K562 (cell line): ENCODE measurements around the gene DNAJB1. TPM values are rescaled to one million over a fixed set of nuclear protein-coding genes. Genes with fewer than 3 reads are reported as not detected.
A peak's percentile ranks its signal among the peaks of the same experiment; 100 is the strongest.

Experiments used
- ATAC-seq: fragments of 200-7000 bp; cut with Tn5 transposase; 3 replicates; pipeline ENCODE4 v1.9.1; 2020; ENCODE audit warnings: moderate library complexity
- BruUV-seq: library from RNA; stranded (reverse); fragments of 400-500 nt; replicated peaks from 2 replicates; lab custom pipeline; 2021; lab: Mats Ljungman, UMichigan
- CTCF ChIA-PET: fragments of 300-600 bp; formaldehyde crosslinking; extraction: SDS; loops from one replicate; lab custom pipeline; 2021; ENCODE audit warnings: low intra/inter-chr PET ratio; lab: Yijun Ruan, JAX
- POLR2A ChIA-PET: fragments of 300-600, 350-650 bp; sonication (Branson Sonifier 250); formaldehyde crosslinking; extraction: SDS; loops from one replicate; lab custom pipeline; 2021; ENCODE audit warnings: antibody characterized with exemption, inconsistent platforms; lab: Yijun Ruan, JAX
- DNase-seq, 4 experiments: peaks; one replicate each; pipeline versions ENCODE4 v3.0.0 to v3.0.0-alpha.2; 2011 to 2018; ENCODE audit warnings: low spot score in 3 of 4, mixed read lengths in 3 of 4; ENCODE audit errors: extremely low read depth in 1 of 4
- FAIRE-seq: peaks from 2 replicates; lab custom pipeline; 2011; peaks lifted over from hg19 to GRCh38; lab: Jason Lieb, UNC
- H2AFZ ChIP-seq: 2 replicates; pipeline ENCODE4 v1.6.0; 2011; ENCODE audit warnings: low read depth, low read length, control low read depth, inconsistent platforms
- H3K27ac ChIP-seq: fragments of 200-600 bp; 3 replicates; pipeline ENCODE4 v1.8.0; 2011; ENCODE audit warnings: low read depth, mild to moderate bottlenecking, control low read depth, inconsistent platforms, low read length, moderate library complexity, mixed read lengths; ENCODE audit errors: extremely low read depth
- H3K27me3 ChIP-seq, 2 experiments: fragments of 300-600 bp in 1 of 2; 2 replicates in 1 of 2; 3 replicates in 1 of 2; pipeline versions ENCODE4 v1.6.0 to v1.8.0; 2011; ENCODE audit warnings: inconsistent platforms in 2 of 2, low read length in 2 of 2, mild to moderate bottlenecking in 1 of 2, mixed read lengths in 1 of 2, moderate library complexity in 1 of 2; ENCODE audit not compliant: control insufficient read depth in 2 of 2, insufficient read depth in 2 of 2
- H3K36me3 ChIP-seq: fragments of 300-600 bp; 3 replicates; pipeline ENCODE4 v1.8.0; 2011; ENCODE audit warnings: mild to moderate bottlenecking, low read length, inconsistent platforms; ENCODE audit not compliant: control insufficient read depth, insufficient read depth
- H3K4me1 ChIP-seq, 2 experiments: fragments of 200-600 bp in 1 of 2; replicated peaks in 1 of 2; 2 replicates in 1 of 2; 3 replicates in 1 of 2; pipeline versions ENCODE4 v1.5.1 to v1.8.0; 2011; ENCODE audit warnings: inconsistent platforms in 2 of 2, low read length in 2 of 2, mild to moderate bottlenecking in 1 of 2, mixed read lengths in 1 of 2, moderate library complexity in 1 of 2; ENCODE audit not compliant: control insufficient read depth in 2 of 2, insufficient read depth in 2 of 2
- H3K4me2 ChIP-seq: 2 replicates; pipeline ENCODE4 v1.6.1; 2011; ENCODE audit warnings: low read length, control low read depth, inconsistent platforms, mixed read lengths; ENCODE audit not compliant: insufficient read depth
- H3K4me3 ChIP-seq: fragments of 200-600 bp; sonication (generic), shearing (Covaris generic); 2 replicates; pipeline ENCODE4 v1.5.1; 2016; ENCODE audit warnings: control low read depth, inconsistent platforms
- H3K79me2 ChIP-seq: fragments of 200-600 bp; 3 replicates; pipeline ENCODE4 v1.8.0; 2011; ENCODE audit warnings: low read length, inconsistent platforms; ENCODE audit not compliant: control insufficient read depth, insufficient read depth
- H3K9ac ChIP-seq, 2 experiments: 2 replicates each; pipeline versions ENCODE4 v1.6.0 to v1.6.1; 2011; ENCODE audit warnings: low read depth in 2 of 2, low read length in 2 of 2, control low read depth in 1 of 2, inconsistent platforms in 1 of 2, mild to moderate bottlenecking in 1 of 2, mixed read lengths in 1 of 2; ENCODE audit not compliant: insufficient read depth in 1 of 2
- H3K9me1 ChIP-seq: one replicate; pipeline ENCODE4 v1.6.0; 2011; ENCODE audit warnings: inconsistent platforms, mild to moderate bottlenecking, low read length, moderate library complexity; ENCODE audit not compliant: control insufficient read depth, insufficient read depth
- H3K9me3 ChIP-seq: replicated peaks from 2 replicates; pipeline ENCODE4 v1.5.1; 2011; ENCODE audit warnings: low read depth, low read length, inconsistent platforms; ENCODE audit not compliant: control insufficient read depth, insufficient read depth
- H4K20me1 ChIP-seq: replicated peaks from 2 replicates; pipeline ENCODE4 v1.6.1; 2011; ENCODE audit warnings: low read length, inconsistent platforms, mixed read lengths; ENCODE audit not compliant: control insufficient read depth, insufficient read depth
- CCNT2 ChIP-seq: IDR thresholded peaks from 2 replicates; pipeline ENCODE4 v1.6.1; 2011; ENCODE audit warnings: borderline replicate concordance, low read depth, mild to moderate bottlenecking, moderate library complexity, mixed read lengths, low read length; ENCODE audit not compliant: insufficient read length; ENCODE audit errors: extremely low read depth
- LCOR ChIP-seq: sonication (generic); formaldehyde crosslinking; IDR thresholded peaks from 2 replicates; pipeline ENCODE4 v1.8.0; 2022; ENCODE audit warnings: mild to moderate bottlenecking, missing genetic modification reagents
- PHTF2 ChIP-seq: fragments of 250-450 bp; sonication (Bioruptor Pico); IDR thresholded peaks from 2 replicates; pipeline ENCODE4 v1.5.0; 2021; ENCODE audit warnings: mild to moderate bottlenecking
- RBFOX2 ChIP-seq: fragments of 200-400 bp; formaldehyde crosslinking; IDR thresholded peaks from 2 replicates; pipeline ENCODE4 v1.6.1; 2017; ENCODE audit warnings: low read depth, mild to moderate bottlenecking, low read length, moderate library complexity
- ZC3H4 ChIP-seq: sonication (generic); formaldehyde crosslinking; IDR thresholded peaks from 2 replicates; pipeline ENCODE4 v1.9.0; 2021; ENCODE audit warnings: missing genetic modification reagents, borderline replicate concordance
- WGBS: fragments of 100-300 bp; shearing (Covaris generic); methylation state at CpG from one replicate; pipeline ENCODE4 v1.1.6; 2016; ENCODE audit warnings: low coverage, mixed read lengths; ENCODE audit not compliant: insufficient coverage; ENCODE audit errors: missing lambda C conversion rate; 5-methylcytosine and 5-hydroxymethylcytosine counted together
- in situ Hi-C: fragments of 300-500 bp; cut with MboI; formaldehyde crosslinking; loops from 4 replicates; pipeline ENCODE4 v1.15.0; 2018; ENCODE audit warnings: inconsistent platforms, mixed read lengths
- intact Hi-C: fragments of 100-400 bp; cut with micrococcal nuclease; formaldehyde crosslinking; loops from 2 replicates; pipeline ENCODE4 v1.14.2; 2022
- polyA plus RNA-seq, 8 experiments: library from polyadenylated mRNA; depleted of rRNA in 4 of 8; stranded (reverse) in 5 of 8; unstranded in 3 of 8; fragments of >200 nt; fragmentation: Nextera tagmentation in 2 of 8; fragmentation: Illumina TruSeq in 1 of 8; extraction: Ambion mirVana in 2 of 8; extraction: Trizol in 1 of 8; gene quantifications; 2 replicates each; pipeline versions ENCODE4 v1.2.1 to v1.2.3, GENCODE V29; 2011 to 2014; ENCODE audit warnings: inconsistent platforms in 1 of 8, missing spikeins in 1 of 8
- total RNA-seq, 7 experiments: library from RNA; depleted of rRNA in 6 of 7; stranded (reverse); fragments of >200 nt in 6 of 7; fragmentation: Illumina TruSeq in 2 of 7; extraction: Trizol in 2 of 7; gene quantifications; 2 replicates each; pipeline versions ENCODE4 v1.2.1 to v1.2.3, GENCODE V29; 2011 to 2021; ENCODE audit warnings: low replicate concordance in 1 of 7

The DNAJB1 gene
- total and polyA plus RNA-seq, 9 of the 15 experiments (the other 6 are each of a cell fraction or from before 2014, with no cell fraction given), result 13.2 to 113 (median 62.1) TPM

DNA sequence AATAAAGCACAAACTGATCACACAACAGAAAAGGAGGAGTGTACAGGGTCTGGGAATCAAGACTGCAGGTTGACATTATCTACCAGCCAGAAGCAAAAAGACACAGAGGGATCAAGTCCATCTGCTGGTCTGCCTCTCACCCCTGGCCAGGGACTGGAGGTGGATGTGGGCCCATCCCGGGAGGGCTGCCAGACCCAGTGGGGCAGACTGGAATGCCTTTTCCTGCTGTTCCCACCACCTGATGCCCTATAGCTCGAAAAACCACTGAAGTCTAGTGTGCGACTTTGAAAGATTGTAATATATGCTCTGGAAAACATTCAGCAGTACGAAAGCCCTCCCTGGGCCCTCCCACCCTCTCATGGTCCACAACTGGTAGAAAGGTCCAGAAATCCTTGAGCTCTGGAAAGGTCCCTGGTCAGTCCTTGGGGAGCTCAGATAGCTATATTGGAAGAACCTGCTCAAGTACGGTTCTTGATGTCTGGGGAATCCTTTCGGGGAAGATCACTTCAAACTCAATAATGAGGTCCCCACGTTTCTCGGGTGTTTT is 2.6 kb downstream of the DNAJB1 start:
- 34% methylated on average over 7 of the region's 8 CpGs for WGBS
- H2AFZ ChIP-seq, result no peak overlapping the region
- no peaks in the 10 kb centered on the region for H3K9me3 ChIP-seq
- CTCF ChIA-PET, result no interaction called here
- POLR2A ChIA-PET, result interaction anchor here (0.6 to 6.3 kb wide), 6 partner anchors 9 to 249 kb away, joined by 3 to 70 read pairs (median 8); partner anchors contain the start of gene GIPC1
- BruUV-seq, result no TSS peak
- TF ChIP-seq ZC3H4 (CRISPR knock-in tag), result peak; percentile 41; the same call in 1 of the 2 replicates
- peak; percentile 56; the same call in 1 of the 2 replicates for TF ChIP-seq RBFOX2
- TF ChIP-seq LCOR, result no peak
- TF ChIP-seq PHTF2 (CRISPR knock-in tag), result peak; percentile 35; the same call in 1 of the 2 replicates
- peak; percentile 34 for TF ChIP-seq CCNT2
- TF ChIP-seq, all 486 proteins: peak for 4
- peaks cover 26% of the 10 kb centered on the region for H4K20me1 ChIP-seq
- H3K36me3 ChIP-seq, result peaks cover 38% of the 10 kb centered on the region
- no peak for DNase-seq
- no peak for ATAC-seq
- no peaks in the 10 kb centered on the region for H3K27me3 ChIP-seq
- H3K4me2 ChIP-seq, result peak overlapping the region; percentile 99
- intact Hi-C loops, result loop anchor here (5.0 kb wide), 1 partner anchor 37 kb away; no protein-coding TSS in a partner anchor
- H3K79me2 ChIP-seq, result peaks cover 45% of the 10 kb centered on the region
- H3K4me1 ChIP-seq, result peaks cover 53 to 60% of the 10 kb centered on the region in 2 experiments
- no peaks in the 10 kb centered on the region for H3K9me1 ChIP-seq
- FAIRE-seq, result no peak
- in situ Hi-C loops, result no loop called here
- H3K27ac ChIP-seq, result peak overlapping the region; percentile 35; the same call in 1 of the 3 replicates
- peak overlapping the region; percentile 98 for H3K4me3 ChIP-seq
- H3K9ac ChIP-seq, result peak overlapping the region; percentile 96 to 100; a peak in 3 of 4 replicates
